Glomerular endothelial cell (primary cell): Measurements from ENCODE around the gene FKBP6. TPM values are rescaled to one million over a fixed set of nuclear protein-coding genes. Genes with fewer than 3 reads are reported as not detected.
"Not testable (repeated sequence)": the region's sequence is repeated elsewhere in the genome, so short reads cannot be mapped to it uniquely, and the experiment has no call there.

Experiments used
- DNase-seq: peaks from one replicate; pipeline ENCODE4 v3.0.0-alpha.2; 2011; ENCODE audit warnings: low read depth, low spot score; ENCODE audit errors: extremely low read depth
- total RNA-seq: library from RNA; depleted of rRNA; stranded (reverse); fragments of >200 nt; gene quantifications from 2 replicates; pipeline ENCODE4 v1.2.3, GENCODE V29; 2015

FKBP6 gene
- total RNA-seq, 1 donor from 2014 or later, result not detected

DNA sequence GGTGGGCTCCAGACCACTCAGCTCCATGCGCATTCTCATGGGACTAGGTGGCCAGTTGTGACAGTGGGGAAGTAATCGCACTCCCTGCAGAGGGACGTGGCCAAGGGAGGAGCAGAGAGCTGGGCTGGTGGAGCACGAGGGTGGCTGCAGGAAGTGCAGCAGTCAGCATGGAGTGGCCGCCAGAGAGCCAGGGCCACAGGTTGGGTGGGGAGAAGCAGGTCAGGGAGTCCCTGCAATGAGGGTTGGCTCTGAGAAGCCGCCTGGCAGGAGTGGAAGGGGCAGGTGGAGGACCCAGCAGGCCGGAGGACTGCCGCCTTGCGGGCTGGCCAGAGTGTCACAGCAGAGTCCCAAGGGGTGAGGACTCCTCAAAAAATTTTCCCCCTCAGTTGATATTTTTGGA, 26.2 kb downstream of the FKBP6 start:
- no peak for DNase-seq

DNA sequence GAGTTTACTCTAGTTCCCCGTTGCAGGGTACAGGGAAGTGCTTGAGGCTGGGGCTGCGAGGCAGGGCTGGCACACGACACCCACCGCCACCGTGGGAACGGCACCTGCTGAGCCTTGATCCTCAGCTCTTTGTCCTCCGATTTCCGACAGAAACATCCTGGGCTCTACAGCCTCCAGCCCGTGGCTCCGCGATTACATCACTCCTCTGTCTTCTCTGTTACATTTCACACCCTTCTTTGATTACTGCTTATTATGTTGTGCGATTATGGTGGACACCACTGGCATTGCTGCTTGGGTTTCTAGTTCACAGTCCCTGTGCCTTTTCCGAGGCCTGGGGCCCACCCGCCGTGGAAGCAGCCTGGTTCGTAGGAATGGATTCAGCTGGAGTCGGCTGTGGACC, 26.9 kb downstream of the FKBP6 start:
- DNase-seq, result no peak

DNA sequence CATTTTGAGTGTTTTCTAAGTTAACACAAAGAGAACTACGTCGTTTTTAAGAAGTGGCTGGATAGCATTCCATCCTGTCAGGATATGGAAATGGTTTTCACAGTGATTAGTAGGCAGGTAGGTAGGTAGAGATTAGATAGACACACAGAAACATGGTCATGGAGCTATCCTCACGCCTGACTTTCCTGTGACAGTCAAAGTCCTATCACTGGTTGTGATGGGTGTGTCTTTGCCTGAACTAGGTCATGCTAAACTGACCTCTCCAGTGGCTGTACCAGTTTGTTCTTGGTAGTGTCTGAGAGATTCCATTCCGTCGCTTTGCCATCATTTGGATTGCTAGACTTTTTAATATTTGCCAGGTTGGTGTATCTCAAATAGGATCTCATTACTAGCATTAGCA, 28.2 kb downstream of the FKBP6 start:
- DNase-seq, result no peak

DNA sequence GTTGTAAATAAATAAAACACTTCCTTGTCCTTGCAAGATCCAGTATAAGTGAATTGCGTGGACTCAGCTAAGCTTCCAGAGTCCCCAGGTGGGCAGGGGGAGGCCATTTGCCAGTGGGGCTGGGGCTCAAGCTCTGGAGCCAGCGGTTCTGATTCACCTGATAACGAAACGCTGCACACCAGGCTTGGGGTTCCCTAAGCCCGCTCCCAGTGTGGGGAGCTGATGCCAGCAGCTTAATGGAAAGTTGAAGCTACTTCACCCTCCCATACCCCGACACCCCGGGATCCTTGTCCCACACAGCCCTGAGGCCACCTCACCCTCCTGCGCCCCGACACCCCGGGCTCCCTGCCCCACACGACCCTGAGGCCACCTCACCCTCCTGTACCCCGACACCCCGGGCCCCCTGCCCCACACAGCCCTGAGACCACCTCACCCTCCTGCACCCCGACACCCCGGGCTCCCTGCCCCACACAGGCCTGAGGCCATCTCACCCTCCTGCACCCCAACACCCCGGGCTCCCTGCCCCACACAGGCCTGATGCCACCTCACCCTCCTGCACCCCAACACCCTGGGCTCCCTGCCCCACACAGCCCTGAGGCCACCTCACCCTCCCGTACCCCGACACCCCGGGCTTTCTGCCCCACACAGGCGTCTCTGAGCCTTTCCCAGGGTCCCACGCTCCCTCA, 30.8 kb downstream of the FKBP6 start:
- DNase-seq, result no peak

DNA sequence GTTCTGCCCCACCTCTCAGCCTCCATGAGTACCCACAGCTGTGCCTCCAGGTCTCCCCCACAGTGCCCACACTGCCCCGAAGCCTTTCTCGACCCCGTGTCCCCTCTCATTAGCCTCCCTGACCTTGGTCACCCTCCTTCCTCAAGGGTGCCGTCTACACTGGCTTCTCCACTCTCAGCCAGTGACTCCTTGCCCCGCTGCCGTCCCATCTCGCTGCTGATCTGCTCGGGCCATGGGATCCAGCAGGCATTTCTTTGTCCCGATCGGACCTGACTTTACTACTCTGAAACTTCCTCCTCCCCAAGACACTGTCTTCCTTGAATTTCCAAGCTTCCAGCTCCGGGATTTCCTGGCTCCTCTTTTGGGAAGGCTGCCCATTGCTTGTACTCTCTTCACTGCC, 31.3 kb downstream of the FKBP6 start:
- no peak for DNase-seq

DNA sequence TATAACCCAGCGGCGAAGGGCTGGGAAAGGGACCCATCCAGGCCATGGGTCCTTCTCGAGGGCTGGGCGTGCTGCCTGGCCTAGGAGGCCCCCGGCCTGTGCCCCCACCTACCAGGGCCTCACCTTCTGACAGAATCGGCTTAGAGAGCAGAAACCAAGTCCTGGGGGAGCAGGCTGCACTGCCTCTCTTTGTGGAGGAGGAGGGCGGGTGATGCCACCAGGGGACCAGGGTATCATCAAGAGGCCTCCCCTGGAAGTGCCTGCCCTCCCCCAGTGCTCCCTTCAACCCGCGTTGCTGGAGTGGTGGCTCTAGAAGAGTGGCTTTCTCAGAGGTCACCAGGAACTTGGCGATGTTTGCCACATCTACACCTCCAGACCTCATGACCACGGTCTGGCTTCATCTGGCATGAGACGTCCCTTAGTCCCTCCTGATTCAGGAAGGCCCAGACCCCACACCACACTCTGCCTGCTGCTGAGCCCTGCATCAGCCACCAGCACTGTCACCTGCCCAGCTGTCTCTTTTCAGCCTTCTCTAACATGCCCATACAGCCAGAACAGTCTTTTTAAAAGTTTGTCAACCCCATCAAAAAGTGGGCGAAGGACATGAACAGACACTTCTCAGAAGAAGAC, 31.9 kb downstream of the FKBP6 start:
- no peak for DNase-seq

DNA sequence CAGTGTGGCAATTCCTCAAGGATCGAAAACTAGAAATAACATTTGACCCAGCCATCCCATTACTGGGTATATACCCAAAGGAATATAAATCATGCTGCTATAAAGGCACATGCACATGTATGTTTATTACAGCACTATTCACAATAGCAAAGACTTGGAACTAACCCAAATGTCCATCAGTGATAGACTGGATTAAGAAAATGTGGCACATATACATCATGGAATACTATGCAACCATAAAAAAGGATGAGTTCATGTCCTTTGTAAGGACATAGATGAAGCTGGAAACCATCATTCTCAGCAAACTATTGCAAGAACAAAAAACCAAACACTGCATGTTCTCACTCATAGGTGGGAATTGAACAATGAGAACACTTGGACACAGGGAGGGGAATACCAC, 32.6 kb downstream of the FKBP6 start:
- DNase-seq, result not testable (repeated sequence)

DNA sequence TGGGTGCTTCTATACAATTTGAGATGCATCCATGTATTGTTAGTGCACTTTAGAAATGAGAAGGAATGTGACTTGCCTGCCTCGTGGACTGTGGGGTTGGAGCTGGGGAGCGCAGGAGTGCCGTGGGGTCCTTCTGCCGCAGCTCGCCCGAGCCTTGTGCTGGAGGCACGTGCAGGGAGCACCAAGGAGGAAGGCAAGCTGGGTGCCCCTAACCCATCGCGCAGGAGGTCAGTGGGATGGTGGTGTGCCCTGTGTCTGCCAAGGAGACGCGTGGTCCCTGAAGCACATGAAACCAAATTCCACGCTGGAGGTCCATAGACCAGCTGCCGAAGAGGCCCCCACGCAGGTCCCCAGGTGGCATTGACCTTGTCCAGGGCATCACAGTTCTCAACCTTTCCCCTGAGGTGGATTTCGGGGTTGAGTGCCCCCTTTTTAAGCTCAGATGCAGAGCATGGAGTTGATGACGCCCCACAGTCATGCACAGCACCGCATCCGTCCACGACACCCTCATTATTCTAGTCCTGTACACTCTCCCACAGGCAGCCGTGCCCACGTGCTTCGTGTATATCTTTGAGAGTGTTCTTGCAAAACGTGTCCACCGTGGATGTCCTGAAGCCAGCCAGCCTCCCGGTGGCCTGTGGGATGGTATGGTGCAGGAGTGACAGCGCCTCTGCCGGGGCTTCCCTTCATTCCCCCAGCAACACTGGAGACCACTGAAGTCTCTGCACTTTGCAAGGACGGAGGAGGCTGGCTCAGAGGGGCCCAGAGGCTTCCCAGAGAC, 35.5 kb downstream of the FKBP6 start:
- no peak for DNase-seq

DNA sequence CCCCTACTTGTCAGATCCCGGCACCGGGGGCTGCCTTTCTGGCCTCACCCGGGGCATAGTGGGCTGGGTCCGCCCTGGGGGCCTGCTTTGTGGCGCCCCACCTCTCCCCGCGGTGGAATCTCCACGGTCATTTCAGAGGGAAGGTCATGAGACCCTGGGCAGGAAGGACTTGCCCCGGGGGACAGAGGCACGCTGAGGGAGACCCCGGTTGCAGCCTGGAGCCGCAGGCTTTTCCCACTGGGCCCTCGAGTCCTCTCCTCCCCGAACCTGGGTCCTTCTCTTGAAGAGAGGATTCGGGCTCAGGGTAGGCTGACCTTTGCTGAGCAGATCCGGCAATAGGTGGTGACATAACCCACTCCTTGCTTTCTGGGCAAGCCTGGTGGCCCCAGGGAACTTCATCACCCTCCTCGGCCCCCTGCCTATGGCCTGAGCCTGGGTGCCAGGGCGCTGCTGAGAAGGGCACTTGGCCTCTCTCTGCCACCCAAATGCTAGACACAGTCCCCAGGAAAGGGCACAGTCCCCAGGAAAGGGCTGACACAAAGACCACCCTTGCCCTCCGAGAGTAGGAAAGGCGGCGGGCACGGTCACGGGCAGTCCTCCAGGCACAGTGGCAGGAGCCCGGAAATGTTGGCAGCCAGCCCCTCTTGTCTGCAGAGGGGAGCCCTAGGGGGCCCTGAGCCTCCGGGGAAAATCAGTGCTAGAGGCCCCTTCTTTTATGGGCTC, 36.2 kb downstream of the FKBP6 start:
- no peak for DNase-seq

DNA sequence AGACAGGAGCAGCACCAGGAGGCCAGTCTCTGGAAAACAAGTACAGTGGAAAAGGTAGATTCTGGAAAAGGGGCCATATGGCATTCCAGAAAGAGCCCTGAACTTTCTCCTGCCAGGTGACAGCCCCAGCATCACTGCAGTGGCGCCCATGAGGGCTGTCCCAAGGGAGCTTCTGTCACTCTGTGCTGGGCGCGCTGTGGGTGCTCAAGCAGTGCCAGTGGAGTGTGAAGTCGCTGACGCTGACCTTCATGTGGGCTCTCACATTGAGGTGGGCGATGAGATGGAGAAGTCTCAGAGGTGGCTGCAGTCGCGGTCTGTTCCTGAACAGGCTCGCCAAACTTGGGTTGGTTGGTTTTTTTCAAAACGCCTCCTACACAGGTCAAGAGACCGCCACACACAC, 38.2 kb downstream of the FKBP6 start:
- no peak for DNase-seq

DNA sequence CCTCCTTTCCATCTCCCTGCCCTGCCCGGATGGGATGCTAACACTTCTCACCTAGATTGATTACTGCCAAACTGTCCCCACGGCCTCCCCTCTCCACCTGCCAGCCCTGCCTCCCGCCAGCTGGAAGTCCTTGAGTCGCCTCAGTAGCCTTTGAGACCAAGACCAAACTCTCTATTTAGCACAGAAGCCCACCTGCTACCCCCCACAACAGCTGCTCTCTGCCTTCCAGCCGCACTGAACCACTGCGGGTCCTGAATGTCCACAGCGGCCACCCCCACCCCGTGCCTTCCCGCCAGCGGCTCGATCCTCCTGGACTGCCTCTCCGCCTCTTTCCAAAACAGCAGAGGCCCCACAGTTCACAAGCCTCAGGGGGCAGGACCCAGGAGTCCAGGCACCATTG, 39.0 kb downstream of the FKBP6 start:
- DNase-seq, result no peak

DNA sequence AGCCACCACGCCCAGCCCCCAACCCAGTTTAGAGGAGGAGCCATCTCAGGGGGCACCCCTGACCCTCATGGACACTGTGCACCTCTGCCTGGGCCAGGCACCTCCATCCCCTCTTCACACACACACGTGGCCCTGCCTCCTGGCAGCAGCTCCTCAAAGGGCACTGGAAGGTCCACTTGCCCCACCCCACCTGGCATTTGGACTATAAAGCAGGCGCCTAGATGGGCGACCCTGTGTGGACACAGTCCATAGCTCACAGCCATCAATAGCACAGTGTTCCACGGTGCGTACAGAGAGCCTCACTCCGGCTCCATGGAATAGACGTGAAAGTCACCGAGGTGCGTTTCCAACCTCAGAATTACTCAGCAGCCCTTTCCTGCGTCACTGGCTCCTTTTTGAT, 41.0 kb downstream of the FKBP6 start:
- DNase-seq, result no peak

DNA sequence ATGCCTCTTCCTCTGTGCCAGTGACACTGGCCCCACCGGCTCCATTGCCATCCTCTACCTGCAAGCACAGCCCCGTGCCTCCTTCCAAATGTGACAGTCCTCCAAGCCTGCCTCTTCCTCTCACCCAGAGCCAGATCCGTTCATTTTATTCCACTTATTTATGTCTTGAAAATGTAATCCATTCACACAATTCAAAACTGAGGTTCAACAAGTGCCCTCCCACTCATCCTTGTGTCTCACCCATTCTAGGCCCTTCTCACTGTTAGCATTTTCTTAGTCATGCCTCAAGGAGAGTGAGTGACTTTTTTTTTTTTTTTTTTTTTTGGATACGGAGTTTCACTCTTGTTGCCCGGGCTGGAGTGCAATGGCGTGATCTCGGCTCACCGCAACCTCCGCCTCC, 41.7 kb downstream of the FKBP6 start:
- DNase-seq, result no peak

DNA sequence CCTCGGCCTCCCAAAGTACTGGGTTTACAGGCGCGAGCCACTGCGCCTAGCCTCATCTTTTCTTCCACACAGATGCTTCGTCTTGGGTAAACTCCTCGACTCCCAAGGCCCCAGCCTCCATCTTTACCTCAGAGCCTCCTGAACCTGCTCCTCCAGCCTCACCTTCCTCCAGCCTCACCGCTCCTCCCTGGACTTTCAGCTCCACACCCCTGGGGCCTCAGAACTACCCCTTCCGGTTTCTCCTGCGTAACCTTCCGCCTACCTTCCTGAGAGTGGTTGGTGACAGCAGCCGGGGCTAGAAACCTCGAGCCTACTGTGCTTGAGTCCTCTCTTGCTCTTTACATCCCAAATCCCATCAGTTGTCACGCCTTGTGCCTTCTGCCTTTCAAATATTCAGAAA, 45.8 kb downstream of the FKBP6 start:
- no peak for DNase-seq

DNA sequence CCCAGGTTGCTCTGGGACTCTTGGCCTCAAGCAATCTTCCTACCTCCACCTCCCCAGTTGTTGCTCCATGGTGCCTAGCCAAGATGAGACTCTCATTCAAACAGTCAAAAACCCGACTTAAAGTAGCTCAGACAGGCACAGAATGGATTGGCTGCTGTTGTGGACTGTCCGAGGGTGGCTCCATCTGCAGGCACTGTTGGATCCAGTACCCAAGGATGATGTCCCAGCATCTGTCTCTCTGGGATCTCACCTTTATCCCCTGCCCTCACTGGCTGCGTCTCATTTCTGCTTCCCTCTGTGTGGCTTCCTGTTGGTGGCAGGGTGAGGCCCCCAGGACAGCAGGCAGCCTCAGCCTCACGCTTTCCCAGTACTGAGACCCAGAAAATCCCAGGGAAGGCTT, 48.3 kb downstream of the FKBP6 start:
- DNase-seq, result not testable (repeated sequence)

DNA sequence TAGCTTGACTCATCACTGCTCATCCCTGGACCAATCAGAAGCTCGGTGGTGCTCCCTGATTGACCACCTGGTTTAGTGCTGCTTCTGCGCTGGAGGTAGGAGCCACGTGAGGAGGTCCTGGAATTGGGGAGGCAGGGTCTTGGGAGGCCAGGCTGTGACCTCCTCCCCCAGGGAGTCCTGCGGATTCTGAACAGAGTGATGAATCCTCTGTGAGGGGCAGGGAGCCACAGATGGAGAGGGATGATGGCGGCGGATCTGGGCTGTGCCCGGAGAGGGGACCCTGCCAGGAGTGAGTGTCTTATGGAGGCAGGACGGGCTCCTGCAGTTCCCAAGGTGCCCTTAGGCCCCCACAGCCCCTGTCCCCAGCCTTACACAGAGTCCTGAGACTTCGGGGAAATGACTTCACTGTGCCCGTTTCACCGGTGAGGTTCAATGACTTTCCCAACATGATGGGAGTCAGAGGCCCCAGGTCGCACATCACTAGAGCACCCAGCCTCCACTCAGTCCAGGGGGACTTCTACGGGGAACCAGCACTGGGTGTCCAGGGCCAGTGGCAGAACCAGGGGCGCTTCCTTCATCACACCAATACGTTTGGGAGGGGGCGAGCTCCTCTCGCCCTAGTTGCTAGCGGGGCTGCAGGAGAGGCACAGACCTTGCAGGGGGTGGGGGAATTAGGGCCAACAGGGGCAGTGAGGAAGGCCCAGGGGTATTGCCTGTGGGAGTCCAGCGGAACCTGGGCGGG, 48.9 kb downstream of the FKBP6 start:
- no peak for DNase-seq

DNA sequence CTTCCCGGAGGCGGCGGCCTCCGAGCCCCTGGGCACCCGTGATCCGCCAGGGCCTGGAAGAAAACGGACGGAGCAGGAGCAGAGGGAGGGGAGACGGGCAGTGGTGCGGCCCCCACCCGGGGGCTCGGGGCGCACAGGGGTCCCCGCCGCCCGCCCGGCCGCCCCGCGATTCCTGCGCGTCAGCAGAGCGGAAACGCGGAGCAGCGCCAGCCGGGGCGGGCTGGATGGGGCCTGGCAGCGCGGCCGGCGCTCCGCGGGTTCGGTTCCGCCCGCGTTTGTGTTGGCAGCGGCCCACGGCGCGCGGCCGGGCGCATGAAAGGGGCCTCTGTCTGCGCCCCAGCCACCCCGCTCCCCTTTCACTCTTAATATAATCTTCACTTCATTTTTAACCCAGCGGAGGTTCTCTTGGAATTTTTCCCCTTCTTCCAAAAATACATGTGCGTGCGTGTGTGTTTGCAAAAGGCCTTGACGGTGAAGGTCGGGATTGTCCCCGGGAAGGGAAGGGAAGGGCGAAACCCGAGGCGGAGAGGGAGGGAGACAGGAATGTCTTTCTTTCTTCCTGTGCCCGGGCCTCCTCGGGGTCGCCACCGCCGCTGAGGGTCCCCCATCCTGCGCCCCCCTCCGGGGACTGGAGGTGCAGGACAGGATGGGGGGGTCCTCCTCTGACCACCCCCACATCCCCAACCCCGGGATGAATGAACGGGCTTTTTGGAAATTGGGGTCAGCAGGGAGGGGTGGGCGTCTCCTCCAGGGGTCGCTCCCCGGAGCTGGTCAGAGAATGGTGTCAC, 49.6 kb downstream of the FKBP6 start:
- DNase-seq, result not testable (repeated sequence)

DNA sequence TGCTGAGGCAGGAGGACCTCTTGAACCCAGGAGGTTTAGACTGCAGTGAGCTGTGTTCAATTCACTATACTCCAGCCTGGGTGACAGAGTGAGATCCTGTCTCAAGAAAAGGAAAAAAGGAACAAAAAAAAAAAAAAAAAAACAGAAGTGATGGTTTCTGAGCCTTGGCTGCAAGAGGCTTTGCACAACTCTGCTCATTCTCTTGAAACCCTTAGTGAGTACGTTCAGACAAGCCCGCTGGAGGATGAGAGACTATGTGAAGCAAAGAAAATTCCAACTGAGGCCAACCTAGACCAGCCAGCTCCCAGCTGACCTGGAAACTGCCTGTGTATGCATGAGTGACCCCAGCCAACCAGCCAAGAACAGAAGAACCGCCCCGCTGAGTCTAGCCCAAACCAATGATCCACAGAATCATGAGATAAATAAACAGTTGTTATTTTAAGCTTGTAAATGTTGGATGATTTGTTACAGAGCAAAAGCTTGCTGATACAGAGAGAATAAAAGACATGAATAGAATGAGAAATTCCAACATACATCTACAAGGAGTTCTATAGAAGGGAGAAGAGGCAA, 55.1 kb downstream of the FKBP6 start:
- no peak for DNase-seq

DNA sequence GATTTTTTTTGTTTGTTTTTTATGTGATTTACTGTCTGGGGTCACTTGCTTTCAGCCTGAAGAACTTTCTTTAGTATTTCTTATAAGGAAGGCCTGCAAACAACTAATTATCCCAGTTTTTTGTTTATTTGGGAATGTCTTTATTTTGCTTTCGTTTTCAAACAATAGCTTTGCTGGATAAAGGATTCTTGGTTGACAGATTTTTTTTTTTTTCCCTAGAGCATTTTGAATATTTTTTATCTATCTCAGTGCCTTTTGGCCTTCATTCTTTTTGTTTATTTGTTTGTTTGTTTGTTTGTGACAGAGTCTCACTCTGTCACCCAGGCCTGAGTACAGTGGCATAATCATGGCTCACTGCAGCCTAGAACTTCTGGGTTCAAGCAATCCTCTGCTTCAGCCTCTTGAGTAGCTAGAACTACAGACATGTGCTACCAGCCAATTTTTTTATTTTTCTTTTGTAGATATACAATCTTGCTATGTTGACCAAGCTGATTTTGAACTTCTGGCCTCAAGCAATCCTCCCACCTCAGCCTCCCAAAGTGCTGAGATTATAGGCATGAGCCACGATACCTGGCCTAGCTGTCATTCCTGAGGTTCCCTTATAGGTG, 59.4 kb downstream of the FKBP6 start:
- DNase-seq, result no peak
